A673 (cell line): Measurements from ENCODE around the gene CTSZ.

Experiments used
- CTCF ChIP-seq: fragments of 300-800, 200-600 bp; sonication (generic); conservative IDR thresholded peaks from 2 replicates; pipeline ENCODE4 v1.5.1; 2017; ENCODE audit warnings: low read depth, mild to moderate bottlenecking, antibody characterized with exemption, low read length, moderate library complexity, mixed read lengths
- EZH2 ChIP-seq: fragments of 200-600 bp; sonication (generic); IDR thresholded peaks from 2 replicates; pipeline ENCODE4 v1.6.1; 2017; ENCODE audit warnings: borderline replicate concordance, low read depth, mild to moderate bottlenecking, mixed read lengths, antibody characterized with exemption, low read length; ENCODE audit not compliant: poor library complexity, severe bottlenecking

- TF ChIP-seq CTCF (no peak), EZH2 (no peak)
These were observed 20.8 kb upstream of the CTSZ start for GRCh38 chr20:59027741-59028320.
